Adrenal gland (tissue), 12 donors: ENCODE data around the gene SLC30A2. TPM values are rescaled to one million over a fixed set of nuclear protein-coding genes. Genes with fewer than 3 reads are reported as not detected.

ENCODE experiments used
- DNase-seq, 7 donors: peaks; one replicate each; pipeline ENCODE4 v3.0.0-alpha.2; 2019 to 2020
- H3K27ac ChIP-seq, 5 donors: fragments of 200-600 bp; sonication (generic) in 4 of 5; 1 replicate in 3 of 5; 2 replicates in 2 of 5; pipeline versions ENCODE4 v1.5.1 to v1.8.0; 2016 to 2020; ENCODE audit warnings: mild to moderate bottlenecking in 1 of 5
- H3K27me3 ChIP-seq: fragments of 200-600 bp; 2 replicates; pipeline ENCODE4 v1.8.0; 2021
- H3K36me3 ChIP-seq, 2 donors: fragments of 200-600 bp; replicated peaks in 1 of 2; 1 replicate in 1 of 2; 2 replicates in 1 of 2; pipeline versions ENCODE4 v1.5.1 to v1.8.0; 2018 to 2022
- H3K4me1 ChIP-seq, 2 donors: fragments of 200-600 bp; replicated peaks in 1 of 2; 1 replicate in 1 of 2; 2 replicates in 1 of 2; pipeline versions ENCODE4 v1.5.1 to v1.8.0; 2018 to 2021
- H3K4me3 ChIP-seq, 4 donors: fragments of 200-600 bp; sonication (generic) in 3 of 4; one replicate each; pipeline ENCODE4 v1.5.1; 2016 to 2018
- H3K9me3 ChIP-seq, 3 donors: fragments of 200-600 bp; sonication (generic) in 1 of 3; replicated peaks in 1 of 3; 1 replicate in 2 of 3; 2 replicates in 1 of 3; pipeline versions ENCODE4 v1.5.1 to v1.8.0; 2016 to 2021
- POLR2A ChIP-seq, 2 donors: fragments of 450-650 bp; IDR thresholded peaks; one replicate each; pipeline ENCODE4 v1.6.1; 2017; ENCODE audit warnings: antibody characterized with exemption in 2 of 2, mild to moderate bottlenecking in 2 of 2, moderate library complexity in 1 of 2
- WGBS, 4 donors: extraction: QIAGEN DNeasy Blood & Tissue Kit in 2 of 4; methylation state at CpG; one replicate each; pipeline versions ENCODE4 v1.1.5 to v1.1.7; 2013 to 2017; 5-methylcytosine and 5-hydroxymethylcytosine counted together
- intact Hi-C, 2 donors: fragments of 100-400 bp; cut with DNase I; formaldehyde crosslinking; loops; one replicate each; pipeline versions ENCODE4 v1.14.1 to v1.15.0; 2022 to 2023
- polyA plus RNA-seq, 3 donors: library from polyadenylated mRNA; stranded (reverse); fragments of 200-250 nt in 2 of 3; fragments of 350-450 nt in 1 of 3; fragmentation: Illumina TruSeq in 1 of 3; extraction: RNeasy Lipid Tissue Mini Kit (QIAGEN cat#74804) in 1 of 3; gene quantifications; one replicate each; pipeline ENCODE4 v1.2.3, GENCODE V29; 2013 to 2014
- total RNA-seq, 9 donors: library from RNA; depleted of rRNA in 4 of 9; stranded (reverse); fragments of >200 nt in 4 of 9; fragments of 120-200 nt in 1 of 9; fragmentation: NEBNext Ultra II Directional in 1 of 9; extraction: Animal tissue kit (Norgen Biotek cat#: 25700) in 1 of 9; gene quantifications; one replicate each; pipeline versions ENCODE4 v1.1.0 to v1.2.4, GENCODE V29; 2013 to 2023
- TF ChIP-seq, protein P1 (sequence below), 6 experiments: fragments of 450-650 bp in 4 of 6; fragments of 200-600 bp in 2 of 6; sonication (generic) in 1 of 6; IDR thresholded peaks; 1 replicate in 5 of 6; 2 replicates in 1 of 6; pipeline versions ENCODE4 v1.5.1 to v1.8.0; 2016 to 2021; ENCODE audit warnings: antibody characterized with exemption in 6 of 6, mild to moderate bottlenecking in 2 of 6, moderate library complexity in 1 of 6
- donor health status: healthy with polysubstance abuse.
- donor health status: Bipolar disorder and iron deficiency.
- donor health status: DM: yes; HTN: yes; CAD: no.
- donor health status: DM: no; HTN: no; CAD: no.
- donor health status: DM: no; HTN: no; CAD: no.
- donor health status: DM: yes; HTN: yes; CAD: no.

SLC30A2 gene
- total and polyA plus RNA-seq, 12 donors, result 0.06 to 4.8 (median 0.47) TPM

DNA sequence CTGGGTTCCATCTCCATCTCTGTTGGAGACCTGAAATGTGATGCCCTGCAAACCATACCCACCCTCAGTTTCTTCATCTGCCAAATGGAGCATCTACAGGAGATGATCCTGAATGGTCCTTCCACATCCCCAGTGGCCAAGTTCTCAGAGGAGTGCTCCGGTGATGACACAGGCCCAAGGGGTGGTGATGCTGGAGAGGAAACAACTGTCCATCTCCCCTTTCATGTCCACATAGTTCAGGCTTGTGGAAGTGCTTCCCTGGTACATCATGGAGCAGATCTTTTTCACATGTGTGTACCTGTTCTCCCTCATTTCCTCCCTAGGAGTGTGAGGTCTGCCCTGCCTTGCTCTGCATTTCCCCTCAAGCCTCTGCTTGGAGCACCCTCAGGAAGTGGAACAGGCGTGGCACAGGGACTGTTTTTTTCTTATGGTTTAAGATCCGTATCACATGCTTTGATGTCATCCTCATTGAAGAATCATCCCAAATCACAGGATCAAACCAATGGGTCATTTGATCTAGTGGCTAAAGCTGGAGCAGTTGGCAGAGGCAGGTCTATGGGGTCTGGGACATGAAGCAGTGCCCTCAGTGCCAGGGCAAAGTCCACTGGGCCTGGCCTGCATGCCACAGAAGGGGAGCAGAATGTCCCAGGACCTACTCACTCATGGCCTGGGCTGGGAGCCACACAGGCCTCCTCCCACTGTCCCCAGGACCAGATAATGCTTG, 29.7 kb upstream of the SLC30A2 start:
- no peak for DNase-seq
- Histone ChIP-seq H3K4me1 (no peaks in the 10 kb centered on the region), H3K27me3 (peaks cover 36% of the 10 kb centered on the region), H3K27ac (no peak overlapping the region), H3K4me3 (no peak overlapping the region), H3K9me3 (no peaks in the 10 kb centered on the region), H3K36me3 (no peaks in the 10 kb centered on the region)
- TF ChIP-seq, protein P1, sequence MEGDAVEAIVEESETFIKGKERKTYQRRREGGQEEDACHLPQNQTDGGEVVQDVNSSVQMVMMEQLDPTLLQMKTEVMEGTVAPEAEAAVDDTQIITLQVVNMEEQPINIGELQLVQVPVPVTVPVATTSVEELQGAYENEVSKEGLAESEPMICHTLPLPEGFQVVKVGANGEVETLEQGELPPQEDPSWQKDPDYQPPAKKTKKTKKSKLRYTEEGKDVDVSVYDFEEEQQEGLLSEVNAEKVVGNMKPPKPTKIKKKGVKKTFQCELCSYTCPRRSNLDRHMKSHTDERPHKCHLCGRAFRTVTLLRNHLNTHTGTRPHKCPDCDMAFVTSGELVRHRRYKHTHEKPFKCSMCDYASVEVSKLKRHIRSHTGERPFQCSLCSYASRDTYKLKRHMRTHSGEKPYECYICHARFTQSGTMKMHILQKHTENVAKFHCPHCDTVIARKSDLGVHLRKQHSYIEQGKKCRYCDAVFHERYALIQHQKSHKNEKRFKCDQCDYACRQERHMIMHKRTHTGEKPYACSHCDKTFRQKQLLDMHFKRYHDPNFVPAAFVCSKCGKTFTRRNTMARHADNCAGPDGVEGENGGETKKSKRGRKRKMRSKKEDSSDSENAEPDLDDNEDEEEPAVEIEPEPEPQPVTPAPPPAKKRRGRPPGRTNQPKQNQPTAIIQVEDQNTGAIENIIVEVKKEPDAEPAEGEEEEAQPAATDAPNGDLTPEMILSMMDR (IDR thresholded peaks at IDR 0.05), result no peak
- TF ChIP-seq POLR2A (IDR thresholded peaks at IDR 0.05), result no peak
- WGBS, 4 donors, result 69 to 76% (median 74%) methylated on average over 3 of the region's 3 CpGs
- intact Hi-C loops, result no loop called here

DNA sequence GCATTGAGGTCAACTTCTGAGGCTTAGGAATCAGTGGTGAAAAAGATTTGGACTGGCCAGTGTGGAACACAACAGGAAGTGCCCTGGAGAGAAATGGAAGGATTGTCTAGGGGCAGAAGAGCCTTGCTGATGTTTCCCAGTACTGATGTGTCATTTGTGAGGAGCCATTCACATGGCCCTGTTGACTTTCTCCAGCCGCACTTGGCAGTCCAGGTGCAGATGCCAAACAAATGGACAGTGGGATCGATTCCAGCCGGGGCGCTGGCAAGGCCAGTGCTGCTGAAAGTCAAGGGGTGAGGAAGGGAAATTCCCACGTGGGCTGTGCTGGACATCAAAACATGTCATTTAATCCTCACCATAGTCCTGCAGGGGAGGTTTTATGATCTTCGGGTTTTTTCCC, 26.4 kb upstream of the SLC30A2 start:
- no peak overlapping the region for H3K27ac ChIP-seq
- intact Hi-C loops, result no loop called here
- H3K36me3 ChIP-seq, result no peaks in the 10 kb centered on the region
- H3K4me3 ChIP-seq, result no peak overlapping the region
- DNase-seq, result peak in 3 of 7 donors; percentile 8 to 66 (median 32)
- H3K27me3 ChIP-seq, result peaks cover 36% of the 10 kb centered on the region
- H3K4me1 ChIP-seq, result no peaks in the 10 kb centered on the region
- 20 to 40% (median 30%) methylated on average over 6 of the region's 6 CpGs for WGBS, 4 donors
- no peaks in the 10 kb centered on the region for H3K9me3 ChIP-seq
- TF ChIP-seq, protein P1 (IDR thresholded peaks at IDR 0.05), result no peak
- no peak for TF ChIP-seq POLR2A (IDR thresholded peaks at IDR 0.05)

DNA sequence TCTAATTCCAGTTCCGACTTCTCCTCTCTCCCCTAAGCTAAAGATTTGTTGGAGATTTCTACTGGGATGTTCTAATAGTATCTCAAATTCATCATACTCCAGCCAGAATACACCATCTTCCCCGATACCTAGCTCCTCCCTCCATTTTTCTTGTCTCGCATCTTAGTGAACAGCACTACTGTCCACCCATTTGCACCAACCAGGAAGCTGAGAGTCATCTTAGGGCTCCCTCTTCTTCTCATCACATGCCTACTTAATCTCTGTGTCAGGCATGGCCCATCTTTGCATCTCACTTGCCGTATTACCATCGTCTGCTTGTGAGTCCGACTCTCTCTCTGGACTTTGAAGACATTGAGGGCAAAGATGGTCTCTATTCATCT, 25.0 kb upstream of the SLC30A2 start:
- 89 to 91% (median 90%) methylated on average over 6 of the region's 6 CpGs for WGBS, 4 donors
- Histone ChIP-seq H3K4me1 (no peaks in the 10 kb centered on the region), H3K9me3 (no peaks in the 10 kb centered on the region), H3K36me3 (no peaks in the 10 kb centered on the region), H3K27ac (no peak overlapping the region), H3K27me3 (peaks cover 35% of the 10 kb centered on the region), H3K4me3 (no peak overlapping the region)
- no peak for DNase-seq
- intact Hi-C loops, result no loop called here
- TF ChIP-seq POLR2A (IDR thresholded peaks at IDR 0.05), result no peak
- TF ChIP-seq, protein P1 (IDR thresholded peaks at IDR 0.05), result no peak

DNA sequence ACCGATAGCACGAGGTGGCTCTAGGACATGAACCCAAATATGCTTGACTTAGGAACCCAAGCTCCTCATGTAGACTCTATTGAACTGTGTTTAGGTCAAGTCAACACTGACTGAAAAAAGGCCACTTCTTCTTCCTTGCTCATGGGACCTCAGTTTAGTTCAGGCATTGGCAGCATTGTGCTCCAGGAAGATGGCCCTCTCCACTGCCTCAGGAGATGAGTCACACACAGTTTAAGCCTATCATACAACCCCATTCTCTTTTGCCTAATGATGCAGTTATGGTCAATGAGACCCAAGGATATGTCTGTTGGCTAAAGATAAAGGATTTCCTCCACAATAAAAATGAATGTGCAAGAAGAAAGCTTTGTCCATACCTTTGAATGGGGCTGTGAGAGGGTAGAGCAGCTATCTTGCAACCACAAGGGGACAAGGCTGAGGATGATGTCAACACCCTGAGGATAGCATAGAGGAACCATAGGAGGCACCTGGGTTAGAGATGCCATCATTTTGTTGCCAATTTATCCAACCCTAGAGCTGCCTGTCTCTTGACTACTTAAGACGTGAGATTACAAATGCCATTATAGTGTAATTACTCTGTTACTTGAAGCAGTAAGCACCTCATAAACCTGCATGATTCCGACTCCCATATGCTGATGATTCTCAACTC, 24.5 kb upstream of the SLC30A2 start:
- TF ChIP-seq, protein P1 (IDR thresholded peaks at IDR 0.05), result no peak
- TF ChIP-seq POLR2A (IDR thresholded peaks at IDR 0.05), result no peak
- Histone ChIP-seq H3K4me3 (no peak overlapping the region), H3K9me3 (no peaks in the 10 kb centered on the region), H3K36me3 (no peaks in the 10 kb centered on the region), H3K27ac (no peak overlapping the region), H3K4me1 (no peaks in the 10 kb centered on the region), H3K27me3 (peaks cover 32% of the 10 kb centered on the region)
- WGBS, 4 donors, result 88 to 96% (median 92%) methylated on average over 4 of the region's 4 CpGs
- intact Hi-C loops, result no loop called here
- no peak for DNase-seq
